Fibroblast of skin of left quadriceps (primary cell): ENCODE measurements around the gene GTF2H2.
"Not testable (repeated sequence)": the region's sequence is repeated elsewhere in the genome, so short reads cannot be mapped to it uniquely, and the experiment has no call there.

Experiments
- DNase-seq, 2 experiments: peaks; one replicate each; pipeline ENCODE4 v3.0.0-alpha.2; 2013; ENCODE audit warnings: low read depth in 2 of 2

The GTF2H2 gene

GRCh38 chr5:71013575-71013974, 53.9 kb downstream of the GTF2H2 start:
- DNase-seq: no peak

- no peak for DNase-seq
Measured at GRCh38 chr5:71011194-71011792, 56.2 kb downstream of the GTF2H2 start.

GRCh38 chr5:71006983-71007382, 60.5 kb downstream of the GTF2H2 start:
- not testable (repeated sequence) for DNase-seq
